IMR-90 (cell line): ENCODE measurements around the gene ST8SIA6. TPM values are rescaled to one million over a fixed set of nuclear protein-coding genes. Genes with fewer than 3 reads are reported as not detected.

ENCODE experiments used
- ATAC-seq: fragments of 200-7000 bp; cut with Tn5 transposase; 2 replicates; pipeline ENCODE4 v1.9.1; 2020; ENCODE audit warnings: low read depth, mild to moderate bottlenecking, moderate library complexity
- BruUV-seq: library from RNA; stranded (reverse); fragments of 400-500 nt; replicated peaks from 2 replicates; lab custom pipeline; 2021; lab: Mats Ljungman, UMichigan
- CTCF ChIA-PET: fragments of 300-600 bp; formaldehyde crosslinking; extraction: SDS; loops from one replicate; lab custom pipeline; 2021; ENCODE audit warnings: antibody characterized with exemption; lab: Yijun Ruan, JAX
- POLR2A ChIA-PET: fragments of 300-600 bp; sonication (Branson Sonifier 250); formaldehyde crosslinking; loops from one replicate; lab custom pipeline; 2022; ENCODE audit warnings: antibody characterized with exemption; ENCODE audit not compliant: unreplicated experiment; lab: Charles Lee
- DNase-seq: peaks from one replicate; pipeline ENCODE4 v3.0.0; 2013
- H2AFZ ChIP-seq: replicated peaks from 2 replicates; pipeline ENCODE3; 2013; ENCODE audit warnings: low read length, mild to moderate bottlenecking; ENCODE audit not compliant: poor library complexity
- H2AK5ac ChIP-seq: 2 replicates; pipeline ENCODE4 v1.6.1; 2013; ENCODE audit warnings: low read depth, low read length, inconsistent platforms
- H2AK9ac ChIP-seq: replicated peaks from 2 replicates; pipeline ENCODE3; 2013; ENCODE audit warnings: mild to moderate bottlenecking, low read depth, low read length, moderate library complexity; ENCODE audit not compliant: poor library complexity
- H2BK120ac ChIP-seq: 2 replicates; pipeline ENCODE4 v1.6.1; 2013; ENCODE audit warnings: low read depth, low read length, inconsistent platforms
- H2BK15ac ChIP-seq: 3 replicates; pipeline ENCODE4 v1.6.1; 2013; ENCODE audit warnings: low read depth, low read length, inconsistent platforms
- H2BK20ac ChIP-seq: 2 replicates; pipeline ENCODE4 v1.6.1; 2013; ENCODE audit warnings: low read depth, mild to moderate bottlenecking, inconsistent platforms, low read length, moderate library complexity
- H2BK5ac ChIP-seq: 2 replicates; pipeline ENCODE4 v1.6.1; 2013; ENCODE audit warnings: mild to moderate bottlenecking, low read depth, low read length, inconsistent platforms; ENCODE audit not compliant: poor library complexity, severe bottlenecking
- H3K14ac ChIP-seq: replicated peaks from 2 replicates; pipeline ENCODE4 v1.6.1; 2013; ENCODE audit warnings: low read depth, low read length, inconsistent platforms
- H3K18ac ChIP-seq: 2 replicates; pipeline ENCODE4 v1.6.1; 2013; ENCODE audit warnings: low read depth, low read length, control low read depth
- H3K23ac ChIP-seq: 2 replicates; pipeline ENCODE4 v1.6.1; 2013; ENCODE audit warnings: low read depth, low read length, inconsistent platforms
- H3K27ac ChIP-seq: 2 replicates; pipeline ENCODE4 v1.5.1; 2013; ENCODE audit warnings: mild to moderate bottlenecking, control low read depth, low read length; ENCODE audit not compliant: insufficient read depth
- H3K27me3 ChIP-seq: 2 replicates; pipeline ENCODE4 v1.6.1; 2013; ENCODE audit warnings: low read length; ENCODE audit not compliant: control insufficient read depth, insufficient read depth
- H3K36me3 ChIP-seq: 2 replicates; pipeline ENCODE4 v1.6.1; 2013; ENCODE audit warnings: low read length, mixed read lengths; ENCODE audit not compliant: control insufficient read depth, insufficient read depth
- H3K4ac ChIP-seq: 2 replicates; pipeline ENCODE4 v1.6.1; 2013; ENCODE audit warnings: low read depth, low read length, inconsistent platforms
- H3K4me1 ChIP-seq: 2 replicates; pipeline ENCODE4 v1.6.1; 2013; ENCODE audit warnings: low read length, mixed read lengths; ENCODE audit not compliant: control insufficient read depth, insufficient read depth
- H3K4me2 ChIP-seq: 2 replicates; pipeline ENCODE4 v1.6.1; 2013; ENCODE audit warnings: low read depth, mild to moderate bottlenecking, control low read depth, low read length, moderate library complexity
- H3K4me3 ChIP-seq: 2 replicates; pipeline ENCODE4 v1.5.1; 2013; ENCODE audit warnings: low read depth, mild to moderate bottlenecking, control low read depth, low read length, moderate library complexity; ENCODE audit not compliant: insufficient read depth
- H3K56ac ChIP-seq: 2 replicates; pipeline ENCODE4 v1.6.1; 2013; ENCODE audit warnings: low read length, inconsistent platforms; ENCODE audit not compliant: insufficient read depth; ENCODE audit errors: extremely low read depth
- H3K79me1 ChIP-seq, 2 experiments: 2 replicates each; pipeline ENCODE4 v1.6.1; 2013; ENCODE audit warnings: low read length in 2 of 2, inconsistent platforms in 1 of 2, low read depth in 1 of 2
- H3K9ac ChIP-seq: 2 replicates; pipeline ENCODE4 v1.6.1; 2013; ENCODE audit warnings: low read depth, low read length, control low read depth
- H3K9me1 ChIP-seq: 2 replicates; pipeline ENCODE4 v1.6.1; 2013; ENCODE audit warnings: low read length, inconsistent platforms; ENCODE audit not compliant: insufficient read depth
- H3K9me3 ChIP-seq: 2 replicates; pipeline ENCODE4 v1.6.1; 2013; ENCODE audit warnings: low read length; ENCODE audit not compliant: control insufficient read depth, insufficient read depth
- H4K20me1 ChIP-seq: 2 replicates; pipeline ENCODE4 v1.6.1; 2013; ENCODE audit warnings: low read length, inconsistent platforms; ENCODE audit not compliant: insufficient read depth
- H4K5ac ChIP-seq: 2 replicates; pipeline ENCODE4 v1.6.1; 2013; ENCODE audit warnings: mild to moderate bottlenecking, low read depth, low read length, control low read depth
- H4K8ac ChIP-seq, 2 experiments: 2 replicates each; pipeline ENCODE4 v1.6.1; 2013; ENCODE audit warnings: low read depth in 2 of 2, low read length in 2 of 2, control low read depth in 1 of 2, inconsistent platforms in 1 of 2
- H4K91ac ChIP-seq: 2 replicates; pipeline ENCODE4 v1.6.1; 2013; ENCODE audit warnings: low read depth, low read length, inconsistent platforms; ENCODE audit not compliant: insufficient read depth
- CEBPB ChIP-seq: IDR thresholded peaks from 2 replicates; pipeline ENCODE4 v1.6.1; 2012; ENCODE audit warnings: low read depth, low read length, improper control_type of control experiment
- CHD1 ChIP-seq: IDR thresholded peaks from 2 replicates; pipeline ENCODE4 v1.6.1; 2012; ENCODE audit warnings: low read depth, low read length, improper control_type of control experiment
- FOS ChIP-seq: fragments of 150-350 bp; IDR thresholded peaks from 2 replicates; pipeline ENCODE4 v1.6.1; 2016; ENCODE audit warnings: low read depth, low read length
- MAFK ChIP-seq: IDR thresholded peaks from 2 replicates; pipeline ENCODE4 v1.6.1; 2012; ENCODE audit warnings: low read depth, low read length, improper control_type of control experiment
- MAZ ChIP-seq: IDR thresholded peaks from 2 replicates; pipeline ENCODE4 v1.6.1; 2012; ENCODE audit warnings: low read depth, mild to moderate bottlenecking, low read length, improper control_type of control experiment, moderate library complexity, borderline replicate concordance
- MXI1 ChIP-seq: IDR thresholded peaks from 2 replicates; pipeline ENCODE4 v1.6.1; 2012; ENCODE audit warnings: low read depth, mild to moderate bottlenecking, low read length, moderate library complexity, borderline replicate concordance
- POLR2A ChIP-seq: IDR thresholded peaks from 2 replicates; pipeline ENCODE4 v1.6.1; 2012; ENCODE audit warnings: mild to moderate bottlenecking, low read depth, low read length
- RAD21 ChIP-seq: IDR thresholded peaks from 2 replicates; pipeline ENCODE4 v1.6.1; 2012; ENCODE audit warnings: low read length, improper control_type of control experiment
- RCOR1 ChIP-seq: IDR thresholded peaks from 2 replicates; pipeline ENCODE4 v1.6.1; 2012; ENCODE audit warnings: mild to moderate bottlenecking, low read length, improper control_type of control experiment; ENCODE audit not compliant: insufficient replicate concordance
- SMC3 ChIP-seq: fragments of 150-350 bp; IDR thresholded peaks from 2 replicates; pipeline ENCODE4 v1.6.1; 2016; ENCODE audit warnings: low read depth, mild to moderate bottlenecking, antibody characterized with exemption, low read length, moderate library complexity
- WGBS, 2 experiments: methylation state at CpG; one replicate each; pipeline versions ENCODE4 v1.1.5 to v1.1.7; 2013; ENCODE audit warnings: missing lambda C conversion rate in 2 of 2; ENCODE audit not compliant: insufficient read length in 1 of 2; ENCODE audit errors: extremely low coverage in 2 of 2; 5-methylcytosine and 5-hydroxymethylcytosine counted together
- dilution Hi-C: fragments of 300-500 bp; cut with HindIII; formaldehyde crosslinking; loops from one replicate; pipeline ENCODE4 v1.14.3; 2018; ENCODE audit warnings: low sequenced_read_pairs; ENCODE audit not compliant: unreplicated experiment
- in situ Hi-C: fragments of 300-500 bp; cut with MboI; formaldehyde crosslinking; loops from 3 replicates; pipeline ENCODE4 v1.14.3; 2019; ENCODE audit warnings: low sequenced_read_pairs, inconsistent platforms, mixed read lengths
- intact Hi-C: fragments of 100-400 bp; cut with micrococcal nuclease; formaldehyde crosslinking; loops from 2 replicates; pipeline ENCODE4 v1.10.0; 2022
- polyA plus RNA-seq, 3 experiments: library from polyadenylated mRNA; depleted of rRNA; stranded (reverse); fragments of >200 nt; gene quantifications; 2 replicates each; pipeline ENCODE4 v1.2.3, GENCODE V29; 2012; ENCODE audit warnings: low replicate concordance in 1 of 3
- total RNA-seq: library from RNA; depleted of rRNA; stranded (reverse); fragments of >200 nt; gene quantifications from 2 replicates; pipeline ENCODE4 v1.2.3, GENCODE V29; 2012
- TF ChIP-seq, protein P1 (sequence below): fragments of 150-350 bp; IDR thresholded peaks from 2 replicates; pipeline ENCODE4 v1.6.1; 2017; ENCODE audit warnings: mild to moderate bottlenecking, antibody characterized with exemption, low read length, low read depth
- TF ChIP-seq, protein P2 (sequence below): fragments of 150-350 bp; IDR thresholded peaks from 2 replicates; pipeline ENCODE4 v1.6.1; 2016; ENCODE audit warnings: low read depth, mild to moderate bottlenecking, low read length, moderate library complexity, borderline replicate concordance
- TF ChIP-seq, protein P3 (sequence below): conservative IDR thresholded peaks from 2 replicates; pipeline ENCODE4 v1.5.1; 2012; ENCODE audit warnings: mild to moderate bottlenecking, low read depth, low read length, improper control_type of control experiment

Gene ST8SIA6
- total and polyA plus RNA-seq, 2 of the 4 experiments (the other 2 are of a cell fraction) = 0.10 to 0.18 TPM

DNA sequence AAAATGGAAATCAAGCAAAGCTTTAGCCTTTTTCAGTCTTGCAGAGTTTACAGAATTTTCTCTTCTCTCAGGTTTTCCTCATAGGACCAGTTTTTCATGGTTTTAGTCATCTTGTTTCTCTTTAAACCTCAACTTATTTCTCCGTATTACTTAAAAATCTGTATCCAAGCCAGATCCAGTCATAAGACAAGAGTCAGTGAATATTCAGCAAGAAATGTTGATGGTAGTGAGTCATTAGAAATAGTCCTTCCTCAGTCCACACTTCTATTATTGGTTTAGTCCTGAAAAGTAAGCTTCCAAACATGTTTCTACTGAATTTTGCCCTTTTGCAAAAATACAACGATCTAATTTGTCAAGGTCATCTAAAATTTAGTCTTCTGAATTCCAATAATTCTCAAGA is 119.3 kb downstream of the ST8SIA6 start:
- H3K23ac ChIP-seq = no peak overlapping the region
- ChIA-PET CTCF (no interaction called here), POLR2A (no interaction called here)
- H2BK5ac ChIP-seq = no peak overlapping the region
- no peak overlapping the region for H2AK9ac ChIP-seq
- H3K56ac ChIP-seq = no peak overlapping the region
- H3K4me3 ChIP-seq = no peak overlapping the region
- H2BK15ac ChIP-seq = no peak overlapping the region
- no peaks in the 10 kb centered on the region for H3K36me3 ChIP-seq
- no peak overlapping the region for H4K91ac ChIP-seq
- peak; percentile 66 for ATAC-seq
- H4K5ac ChIP-seq = no peak overlapping the region
- no peak overlapping the region for H2AK5ac ChIP-seq
- H3K27me3 ChIP-seq = no peaks in the 10 kb centered on the region; the same call in 1 of the 2 replicates
- no peak overlapping the region for H3K4ac ChIP-seq
- H3K9me3 ChIP-seq = peaks cover 1% of the 10 kb centered on the region
- no peak overlapping the region for H2BK20ac ChIP-seq
- dilution Hi-C loops = no loop called here
- H3K27ac ChIP-seq = no peak overlapping the region
- H2BK120ac ChIP-seq = no peak overlapping the region
- intact Hi-C loops = no loop called here
- H3K9me1 ChIP-seq = no peaks in the 10 kb centered on the region
- WGBS, 2 experiments = no CpG with 5 or more reads among the region's 2 CpGs
- H3K9ac ChIP-seq = no peak overlapping the region
- no peaks in the 10 kb centered on the region for H3K79me1 ChIP-seq
- BruUV-seq = no TSS peak
- no peak overlapping the region for H4K8ac ChIP-seq
- DNase-seq = peak; percentile 84
- H2AFZ ChIP-seq = no peak overlapping the region
- TF ChIP-seq MAZ (no peak), MXI1 (no peak), RAD21 (no peak), RCOR1 (no peak), POLR2A (no peak), SMC3 (no peak), CEBPB (no peak), CHD1 (no peak), MAFK (peak; percentile 46; the same call in 1 of the 2 replicates), FOS (peak; percentile 49)
- TF ChIP-seq, protein P1, sequence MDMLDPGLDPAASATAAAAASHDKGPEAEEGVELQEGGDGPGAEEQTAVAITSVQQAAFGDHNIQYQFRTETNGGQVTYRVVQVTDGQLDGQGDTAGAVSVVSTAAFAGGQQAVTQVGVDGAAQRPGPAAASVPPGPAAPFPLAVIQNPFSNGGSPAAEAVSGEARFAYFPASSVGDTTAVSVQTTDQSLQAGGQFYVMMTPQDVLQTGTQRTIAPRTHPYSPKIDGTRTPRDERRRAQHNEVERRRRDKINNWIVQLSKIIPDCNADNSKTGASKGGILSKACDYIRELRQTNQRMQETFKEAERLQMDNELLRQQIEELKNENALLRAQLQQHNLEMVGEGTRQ = no peak
- TF ChIP-seq, protein P2, sequence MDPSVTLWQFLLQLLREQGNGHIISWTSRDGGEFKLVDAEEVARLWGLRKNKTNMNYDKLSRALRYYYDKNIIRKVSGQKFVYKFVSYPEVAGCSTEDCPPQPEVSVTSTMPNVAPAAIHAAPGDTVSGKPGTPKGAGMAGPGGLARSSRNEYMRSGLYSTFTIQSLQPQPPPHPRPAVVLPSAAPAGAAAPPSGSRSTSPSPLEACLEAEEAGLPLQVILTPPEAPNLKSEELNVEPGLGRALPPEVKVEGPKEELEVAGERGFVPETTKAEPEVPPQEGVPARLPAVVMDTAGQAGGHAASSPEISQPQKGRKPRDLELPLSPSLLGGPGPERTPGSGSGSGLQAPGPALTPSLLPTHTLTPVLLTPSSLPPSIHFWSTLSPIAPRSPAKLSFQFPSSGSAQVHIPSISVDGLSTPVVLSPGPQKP = no peak
- TF ChIP-seq, protein P3, sequence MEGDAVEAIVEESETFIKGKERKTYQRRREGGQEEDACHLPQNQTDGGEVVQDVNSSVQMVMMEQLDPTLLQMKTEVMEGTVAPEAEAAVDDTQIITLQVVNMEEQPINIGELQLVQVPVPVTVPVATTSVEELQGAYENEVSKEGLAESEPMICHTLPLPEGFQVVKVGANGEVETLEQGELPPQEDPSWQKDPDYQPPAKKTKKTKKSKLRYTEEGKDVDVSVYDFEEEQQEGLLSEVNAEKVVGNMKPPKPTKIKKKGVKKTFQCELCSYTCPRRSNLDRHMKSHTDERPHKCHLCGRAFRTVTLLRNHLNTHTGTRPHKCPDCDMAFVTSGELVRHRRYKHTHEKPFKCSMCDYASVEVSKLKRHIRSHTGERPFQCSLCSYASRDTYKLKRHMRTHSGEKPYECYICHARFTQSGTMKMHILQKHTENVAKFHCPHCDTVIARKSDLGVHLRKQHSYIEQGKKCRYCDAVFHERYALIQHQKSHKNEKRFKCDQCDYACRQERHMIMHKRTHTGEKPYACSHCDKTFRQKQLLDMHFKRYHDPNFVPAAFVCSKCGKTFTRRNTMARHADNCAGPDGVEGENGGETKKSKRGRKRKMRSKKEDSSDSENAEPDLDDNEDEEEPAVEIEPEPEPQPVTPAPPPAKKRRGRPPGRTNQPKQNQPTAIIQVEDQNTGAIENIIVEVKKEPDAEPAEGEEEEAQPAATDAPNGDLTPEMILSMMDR = no peak
- no peak overlapping the region for H3K18ac ChIP-seq
- no peak overlapping the region for H3K4me2 ChIP-seq
- no peaks in the 10 kb centered on the region for H4K20me1 ChIP-seq
- no peaks in the 10 kb centered on the region for H3K4me1 ChIP-seq
- in situ Hi-C loops = no loop called here
- H3K14ac ChIP-seq = no peak overlapping the region
